HG03064 (cell line): Measurements from ENCODE around the gene TCP10L.
"Not testable (repeated sequence)": the region's sequence is repeated elsewhere in the genome, so short reads cannot be mapped to it uniquely, and the experiment has no call there.

Source experiments
- ATAC-seq: cut with Tn5 transposase; IDR thresholded peaks from one replicate; pipeline ENCODE4 v1.9.1; 2021; ENCODE audit warnings: low read depth; ENCODE audit not compliant: unreplicated experiment

Gene TCP10L

DNA sequence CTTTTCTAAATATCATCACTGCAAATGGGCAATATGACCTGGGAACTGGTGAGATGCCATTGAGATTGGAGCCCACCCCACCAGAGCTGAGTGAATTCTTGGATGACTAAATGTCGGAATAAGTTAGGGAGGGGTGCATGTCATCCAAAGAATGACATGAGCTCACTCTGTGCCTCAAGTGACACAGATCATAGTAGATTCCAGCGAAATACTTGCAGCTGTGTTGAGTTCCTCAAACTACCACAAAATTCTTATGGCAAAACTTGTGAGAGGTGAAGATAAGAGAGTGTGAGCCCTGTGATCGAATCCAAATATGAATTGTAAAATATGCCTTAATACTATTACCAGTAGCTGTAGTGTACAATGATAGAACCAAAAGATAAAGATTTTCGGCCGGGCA, 2.3 kb upstream of the TCP10L start:
- ATAC-seq: no peak

GRCh38 chr21:32587120-32587519, 1.8 kb upstream of the TCP10L start:
- no peak for ATAC-seq

DNA sequence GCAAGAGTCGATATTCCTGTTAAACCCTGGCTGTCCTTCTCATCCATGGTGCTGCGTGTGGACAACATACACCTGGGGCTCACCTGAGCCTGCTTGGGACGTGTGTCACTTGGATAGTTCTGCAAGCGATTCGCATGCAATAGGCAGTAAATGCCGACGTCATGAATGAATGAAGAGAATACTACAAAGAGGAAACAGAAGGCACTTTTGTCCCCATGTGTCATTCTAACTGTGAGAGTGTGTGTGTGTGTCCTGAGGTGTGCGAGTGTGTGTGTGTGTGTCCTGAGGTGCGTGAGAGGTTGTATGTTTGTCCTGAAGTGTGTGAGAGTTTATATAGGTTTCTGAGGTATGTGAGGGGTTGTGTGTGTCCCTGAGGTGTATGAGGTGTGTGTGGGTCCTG, 647 bp upstream of the TCP10L start:
- no peak for ATAC-seq

- no peak for ATAC-seq
Observed at GRCh38 chr21:32584472-32584871, 851 bp downstream of the TCP10L start.

DNA sequence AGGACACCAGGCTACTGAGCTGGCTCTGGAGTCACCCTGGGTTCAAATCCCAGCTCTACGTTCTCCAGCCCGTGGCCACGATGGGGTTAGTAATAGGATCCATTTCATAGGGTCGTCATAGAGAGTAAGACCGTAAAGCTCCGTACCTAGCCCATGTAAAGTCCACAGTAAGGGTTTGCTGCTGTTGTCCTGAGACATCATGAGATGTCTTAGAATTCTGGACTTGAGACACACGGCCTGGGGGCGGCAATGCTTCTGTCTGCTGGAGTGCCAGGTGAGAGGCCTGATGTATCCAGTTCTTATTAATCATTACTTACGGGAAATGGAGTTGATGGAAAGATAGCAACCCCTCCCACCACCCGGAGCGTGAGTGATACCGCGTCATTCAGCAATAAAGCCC, 3.6 kb downstream of the TCP10L start:
- no peak for ATAC-seq

DNA sequence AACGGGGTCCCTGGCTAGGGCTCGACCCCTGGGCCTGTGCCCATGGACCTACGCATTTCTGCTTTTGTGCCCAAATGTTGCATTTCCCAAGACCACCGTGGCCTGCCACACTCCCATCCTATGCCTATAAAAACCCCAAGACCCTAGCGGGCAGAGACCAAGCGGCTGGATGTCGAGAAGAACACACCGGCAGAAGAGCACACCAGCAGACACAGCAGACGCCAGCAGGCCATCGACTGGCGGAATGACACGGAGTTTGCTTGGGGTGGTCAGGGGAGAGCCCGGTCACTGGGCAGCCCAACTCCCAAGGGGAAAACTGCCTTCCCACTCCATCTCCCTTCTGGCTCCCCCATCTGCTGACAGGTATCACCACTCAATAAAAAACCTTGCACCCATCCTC, 4.4 kb downstream of the TCP10L start:
- no peak for ATAC-seq

- no peak for ATAC-seq
Observed at GRCh38 chr21:32578107-32578691, 7.1 kb downstream of the TCP10L start.

DNA sequence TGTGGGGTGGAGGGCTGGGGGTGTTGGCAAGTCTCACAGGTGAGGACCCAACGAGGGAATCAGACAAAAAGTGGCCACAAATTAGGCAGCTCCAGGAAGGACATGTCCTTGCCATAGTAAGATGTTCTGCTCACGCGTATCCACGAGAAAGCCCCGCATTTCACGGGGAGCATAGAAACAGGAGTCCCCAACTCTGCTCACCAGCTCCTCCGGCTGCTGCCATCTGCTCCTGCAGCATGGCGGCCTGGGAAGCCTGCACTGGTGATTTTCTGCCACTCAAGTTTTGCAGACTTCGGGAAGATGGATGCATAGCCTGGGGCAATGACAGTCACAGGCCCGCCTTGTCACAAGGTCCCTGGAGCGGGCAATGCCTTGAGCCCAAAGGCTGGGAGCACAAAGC, 9.3 kb downstream of the TCP10L start:
- ATAC-seq: no peak

GRCh38 chr21:32574946-32575925, 10.1 kb downstream of the TCP10L start:
- no peak for ATAC-seq

- no peak for ATAC-seq
Observed at GRCh38 chr21:32572574-32573420, 12.5 kb downstream of the TCP10L start.

- ATAC-seq: no peak
Observed at GRCh38 chr21:32570456-32570855, 14.9 kb downstream of the TCP10L start.

- peak; percentile 79 for ATAC-seq
Observed at GRCh38 chr21:32569261-32570230, 15.8 kb downstream of the TCP10L start.

DNA sequence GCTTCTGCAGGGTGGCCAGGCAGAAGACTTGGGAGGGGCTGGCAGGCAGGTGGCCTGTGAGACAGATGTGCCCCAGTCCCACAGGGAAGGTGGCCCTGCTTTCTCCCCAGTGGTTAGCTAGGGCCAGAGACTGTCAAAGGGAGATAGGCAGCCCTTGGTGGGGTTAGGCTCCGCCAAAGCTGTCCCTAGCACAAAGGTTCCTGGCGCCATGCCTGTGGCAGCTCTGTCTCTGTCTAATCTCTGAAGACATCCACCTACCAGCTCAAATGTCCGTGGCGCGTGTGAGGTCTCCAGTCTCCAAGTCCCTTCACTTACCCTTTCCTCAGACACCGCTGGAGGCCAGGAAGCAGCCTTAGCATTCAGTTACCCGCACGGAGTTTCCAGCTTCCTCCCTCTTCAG, 17.7 kb downstream of the TCP10L start:
- no peak for ATAC-seq

DNA sequence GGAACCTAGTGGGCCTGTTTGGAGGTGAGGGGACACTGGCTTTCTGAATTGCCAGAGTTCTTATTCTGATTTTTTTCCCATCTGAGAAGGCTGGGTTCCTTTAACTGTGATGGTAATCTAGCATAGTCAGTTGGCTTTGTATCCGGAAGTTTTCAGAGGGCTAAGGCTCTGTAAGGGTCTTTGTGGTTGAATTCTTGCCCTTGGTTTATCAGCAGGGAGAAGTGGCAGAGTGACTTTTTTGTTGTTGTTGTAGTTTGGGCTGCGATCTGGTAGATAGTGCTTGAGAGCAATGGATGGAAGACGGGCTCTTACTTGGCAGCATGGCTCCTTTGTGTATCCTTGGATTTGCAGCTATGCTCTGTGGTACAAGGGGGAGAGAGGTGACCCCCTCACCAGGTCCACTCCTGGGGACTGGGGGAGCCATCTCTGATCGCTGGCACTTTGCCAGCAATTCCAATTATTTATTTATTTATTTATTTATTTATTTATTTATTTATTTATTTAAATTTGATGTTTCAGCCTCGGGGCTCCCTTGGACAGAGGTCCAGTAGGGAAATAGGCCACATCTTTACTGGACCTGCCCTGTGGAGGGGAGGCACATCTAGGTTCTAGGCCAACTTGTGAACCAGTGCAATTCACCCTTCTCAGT, 18.5 kb downstream of the TCP10L start:
- ATAC-seq: no peak

- no peak for ATAC-seq
Observed at GRCh38 chr21:32565856-32566465, 19.4 kb downstream of the TCP10L start.

GRCh38 chr21:32562915-32563314, 22.4 kb downstream of the TCP10L start:
- ATAC-seq: no peak

DNA sequence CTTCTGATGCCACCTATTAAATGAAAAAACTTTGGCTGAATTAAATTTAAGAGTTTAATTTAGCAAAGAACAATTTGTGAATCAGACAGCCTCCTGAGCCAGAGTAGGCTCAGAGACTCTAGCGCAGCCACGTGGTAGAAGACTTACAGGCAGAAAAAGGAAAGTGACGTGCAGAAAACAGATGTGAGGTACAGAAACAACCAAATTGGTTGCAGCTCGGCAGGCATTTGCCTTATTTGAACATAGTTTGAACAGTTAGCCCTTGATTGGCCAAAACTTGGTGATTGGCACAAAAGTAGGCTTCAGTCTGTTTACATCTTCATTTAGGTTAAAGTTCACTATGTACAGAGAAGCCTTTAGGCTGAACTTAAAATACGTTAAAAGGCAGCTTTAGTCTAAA, 22.9 kb downstream of the TCP10L start:
- ATAC-seq: no peak

DNA sequence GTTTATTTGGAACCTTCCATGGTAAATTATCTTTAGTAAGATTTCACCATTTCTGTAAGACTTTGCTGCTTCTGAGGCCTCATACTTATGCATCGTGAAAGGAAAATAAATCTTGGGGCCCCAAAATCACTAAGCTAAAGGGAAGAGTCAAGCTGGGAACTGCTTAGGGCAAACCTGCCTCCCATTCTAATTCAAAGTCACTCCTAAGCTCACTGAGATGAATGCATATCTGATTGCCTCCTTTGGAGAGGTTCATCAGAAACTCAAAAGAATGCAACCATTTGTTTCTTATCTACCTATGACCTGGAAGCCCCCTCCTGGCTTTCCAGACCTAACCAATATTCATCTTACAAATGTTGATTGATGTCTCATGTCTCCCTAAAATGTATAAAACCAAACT, 23.8 kb downstream of the TCP10L start:
- not testable (repeated sequence) for ATAC-seq

DNA sequence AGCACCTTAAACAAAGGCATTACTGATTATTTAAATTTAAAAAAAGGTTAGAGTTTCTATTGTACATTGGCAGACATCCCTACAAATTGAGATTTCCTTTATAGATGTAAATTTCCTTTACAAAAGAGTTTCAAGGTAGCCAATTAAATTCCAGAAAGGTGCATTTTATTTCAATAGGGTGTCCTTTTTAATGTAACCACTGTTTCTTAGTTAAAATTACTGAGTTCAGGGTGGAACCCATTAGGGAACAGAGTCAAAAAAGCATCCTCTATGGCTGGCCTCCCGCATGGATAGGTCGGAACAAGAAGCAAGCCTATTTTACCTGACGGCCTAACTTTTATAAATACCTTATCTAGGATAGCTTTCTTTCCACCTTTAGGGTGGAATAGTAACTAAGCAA, 24.4 kb downstream of the TCP10L start:
- no peak for ATAC-seq
